ENCODE measurements around the gene NUBP2. TPM values are rescaled to one million over a fixed set of nuclear protein-coding genes. Genes with fewer than 3 reads are reported as not detected.

The NUBP2 gene
- total RNA-seq, 1 experiment from 2014 or later, result 89.2 TPM

DNA sequence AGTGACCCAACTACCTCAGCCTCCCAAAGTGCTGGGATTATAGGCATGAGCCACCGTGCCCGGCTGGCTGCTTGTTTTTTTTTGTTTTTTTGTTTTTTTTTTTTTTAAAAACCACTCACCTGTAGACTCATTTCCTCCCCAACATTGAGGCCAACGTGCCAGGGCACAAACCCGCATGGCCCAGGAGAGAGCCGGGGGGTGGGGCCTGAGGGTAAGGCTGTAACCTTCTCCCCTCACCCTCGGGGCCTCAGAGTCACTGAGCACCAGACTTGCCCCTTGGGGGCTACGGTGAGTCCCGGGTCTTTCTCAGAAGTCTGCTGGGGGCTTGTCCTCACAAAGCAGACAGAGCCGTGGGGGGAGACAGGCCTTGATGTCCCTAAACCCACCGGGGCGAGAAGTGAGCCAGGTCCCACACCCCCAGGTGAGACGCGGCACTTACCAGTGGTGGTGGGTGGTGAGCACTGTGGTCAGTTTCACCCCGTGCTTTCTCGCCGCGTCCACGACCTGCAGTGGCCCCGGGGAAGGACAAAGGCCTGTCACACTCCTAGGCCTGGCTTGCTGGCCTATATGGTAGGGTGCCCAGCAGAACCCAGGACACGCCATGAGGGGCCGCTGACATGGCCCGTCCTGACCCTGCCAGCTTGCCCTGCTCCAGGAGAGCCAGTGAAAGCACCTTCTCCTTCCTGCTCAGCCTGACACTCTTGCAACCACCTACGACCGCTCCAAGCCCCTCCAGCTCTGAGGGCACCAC is 39.3 kb downstream of the NUBP2 start:
- ATAC-seq, result no peak
- Mint-ChIP-seq H3K4me3 (no peak overlapping the region), H3K27me3 (ENCODE audit: low read depth) (no peaks in the 10 kb centered on the region), H3K36me3 (no peaks in the 10 kb centered on the region), H3K27ac (no peak overlapping the region), H3K9me3 (no peaks in the 10 kb centered on the region), H3K4me1 (0 out of 2 replicates have a peak, but pooled peaks cover 4% of the 10 kb centered on the region)
- TF ChIP-seq, protein P1, sequence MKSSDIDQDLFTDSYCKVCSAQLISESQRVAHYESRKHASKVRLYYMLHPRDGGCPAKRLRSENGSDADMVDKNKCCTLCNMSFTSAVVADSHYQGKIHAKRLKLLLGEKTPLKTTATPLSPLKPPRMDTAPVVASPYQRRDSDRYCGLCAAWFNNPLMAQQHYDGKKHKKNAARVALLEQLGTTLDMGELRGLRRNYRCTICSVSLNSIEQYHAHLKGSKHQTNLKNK (CRISPR knock-in tag; IDR thresholded peaks at IDR 0.05), result no peak
- TF ChIP-seq FOXP1 (CRISPR knock-in tag; IDR thresholded peaks at IDR 0.05; ENCODE audit: borderline replicate concordance), result no peak
- TF ChIP-seq STAT6 (CRISPR knock-in tag; conservative IDR thresholded peaks at IDR 0.05; ENCODE audit: low read depth), result no peak
- TF ChIP-seq ZNF138 (CRISPR knock-in tag; conservative IDR thresholded peaks at IDR 0.05), result no peak
- TF ChIP-seq ZNF512 (CRISPR knock-in tag; IDR thresholded peaks at IDR 0.05; ENCODE audit: borderline replicate concordance), result no peak
- no peak for TF ChIP-seq ZNF416 (CRISPR knock-in tag; IDR thresholded peaks at IDR 0.05)
- no peak for TF ChIP-seq CBFB (CRISPR knock-in tag; IDR thresholded peaks at IDR 0.05; ENCODE audit: low read depth)
- no peak for TF ChIP-seq ZNF232 (CRISPR knock-in tag; IDR thresholded peaks at IDR 0.05)
- no peak for TF ChIP-seq JAZF1 (CRISPR knock-in tag; IDR thresholded peaks at IDR 0.05)
- no peak for TF ChIP-seq ZNF425 (CRISPR knock-in tag; conservative IDR thresholded peaks at IDR 0.05)
- no peak for TF ChIP-seq MXD4 (CRISPR knock-in tag; IDR thresholded peaks at IDR 0.05; ENCODE audit: borderline replicate concordance)
- no peak for TF ChIP-seq EMX1 (CRISPR knock-in tag; IDR thresholded peaks at IDR 0.05)
- no peak for TF ChIP-seq GRHL2 (CRISPR knock-in tag; IDR thresholded peaks at IDR 0.05; ENCODE audit: insufficient replicate concordance, severe bottlenecking)
- TF ChIP-seq ZNF317 (CRISPR knock-in tag; IDR thresholded peaks at IDR 0.05; ENCODE audit: borderline replicate concordance, low read depth), result no peak
- no peak for TF ChIP-seq ZBTB21 (CRISPR knock-in tag; IDR thresholded peaks at IDR 0.05; ENCODE audit: borderline replicate concordance)
- TF ChIP-seq, protein P2, sequence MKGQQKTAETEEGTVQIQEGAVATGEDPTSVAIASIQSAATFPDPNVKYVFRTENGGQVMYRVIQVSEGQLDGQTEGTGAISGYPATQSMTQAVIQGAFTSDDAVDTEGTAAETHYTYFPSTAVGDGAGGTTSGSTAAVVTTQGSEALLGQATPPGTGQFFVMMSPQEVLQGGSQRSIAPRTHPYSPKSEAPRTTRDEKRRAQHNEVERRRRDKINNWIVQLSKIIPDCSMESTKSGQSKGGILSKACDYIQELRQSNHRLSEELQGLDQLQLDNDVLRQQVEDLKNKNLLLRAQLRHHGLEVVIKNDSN (CRISPR knock-in tag; IDR thresholded peaks at IDR 0.05), result no peak
- TF ChIP-seq GTF2I (CRISPR knock-in tag; conservative IDR thresholded peaks at IDR 0.05), result no peak
- ChIA-PET POLR2A (no interaction called here), CTCF (interaction anchor here (2.8 kb wide), 1 partner anchor 10 kb away, joined by 16 read pairs; no protein-coding TSS in a partner anchor)
- no peak for DNase-seq (ENCODE audit: low spot score)
